HG02885 (cell line): Measurements from ENCODE around the gene CYP2S1.
"Not testable (repeated sequence)": the region's sequence is repeated elsewhere in the genome, so short reads cannot be mapped to it uniquely, and the experiment has no call there.

ENCODE experiments used
- ATAC-seq: cut with Tn5 transposase; IDR thresholded peaks from one replicate; pipeline ENCODE4 v1.9.1; 2021; ENCODE audit warnings: mild to moderate bottlenecking; ENCODE audit not compliant: unreplicated experiment, poor library complexity

Gene CYP2S1

GRCh38 chr19:41224632-41225031 lies 31.6 kb downstream of the CYP2S1 start:
- no peak for ATAC-seq

- no peak for ATAC-seq
Observed at GRCh38 chr19:41225238-41226052, 32.4 kb downstream of the CYP2S1 start.

- no peak for ATAC-seq
Observed at GRCh38 chr19:41226053-41226873, 33.2 kb downstream of the CYP2S1 start.

- no peak for ATAC-seq
Observed at GRCh38 chr19:41226874-41227390, 33.9 kb downstream of the CYP2S1 start.

- no peak for ATAC-seq
Observed at GRCh38 chr19:41228486-41228885, 35.5 kb downstream of the CYP2S1 start.

- not testable (repeated sequence) for ATAC-seq
Observed at GRCh38 chr19:41229338-41229737, 36.3 kb downstream of the CYP2S1 start.

- no peak for ATAC-seq
Observed at GRCh38 chr19:41230067-41230857, 37.2 kb downstream of the CYP2S1 start.

- ATAC-seq, result no peak
Observed at GRCh38 chr19:41232686-41233085, 39.7 kb downstream of the CYP2S1 start.

- ATAC-seq, result no peak
Observed at GRCh38 chr19:41233748-41234240, 40.8 kb downstream of the CYP2S1 start.

- no peak for ATAC-seq
Observed at GRCh38 chr19:41234512-41235168, 41.6 kb downstream of the CYP2S1 start.

- no peak for ATAC-seq
Observed at GRCh38 chr19:41235480-41235879, 42.5 kb downstream of the CYP2S1 start.

- ATAC-seq, result no peak
Observed at GRCh38 chr19:41238244-41238643, 45.2 kb downstream of the CYP2S1 start.

GRCh38 chr19:41239363-41239762 lies 46.3 kb downstream of the CYP2S1 start:
- ATAC-seq, result no peak

- ATAC-seq, result no peak
Observed at GRCh38 chr19:41239961-41240574, 47.0 kb downstream of the CYP2S1 start.

- ATAC-seq, result no peak
Observed at GRCh38 chr19:41241859-41242258, 48.8 kb downstream of the CYP2S1 start.

GRCh38 chr19:41244117-41244516 lies 51.1 kb downstream of the CYP2S1 start:
- ATAC-seq, result no peak

GRCh38 chr19:41245843-41246242 lies 52.8 kb downstream of the CYP2S1 start:
- ATAC-seq, result no peak

GRCh38 chr19:41248895-41249294 lies 55.9 kb downstream of the CYP2S1 start:
- no peak for ATAC-seq

- no peak for ATAC-seq
Observed at GRCh38 chr19:41249707-41250423, 56.8 kb downstream of the CYP2S1 start.
